ENCODE results near the gene CCL17.
"Not testable (repeated sequence)": the region's sequence is repeated elsewhere in the genome, so short reads cannot be mapped to it uniquely, and the experiment has no call there.

Gene CCL17

GRCh38 chr16:57374925-57375465, 29.6 kb upstream of the CCL17 start:
- not testable (repeated sequence) for H3K23ac ChIP-seq (ENCODE audit: low read length); H4K8ac ChIP-seq (ENCODE audit: low read depth, low read length); H3K4me1 ChIP-seq (ENCODE audit: control insufficient read depth, low read depth, low read length); H3K18ac ChIP-seq (ENCODE audit: low read length); H3K36me3 ChIP-seq (ENCODE audit: control insufficient read depth, insufficient read depth, low read length); H3K27me3 ChIP-seq (ENCODE audit: insufficient read depth, low read length, poor library complexity); H3K9ac ChIP-seq (ENCODE audit: low read length); H3K79me2 ChIP-seq (ENCODE audit: control insufficient read depth, insufficient read depth, low read length); DNase-seq; H2BK15ac ChIP-seq (replicated peaks; ENCODE audit: low read depth); H3K4ac ChIP-seq (ENCODE audit: low read depth, low read length); H2BK120ac ChIP-seq (ENCODE audit: low read depth, low read length); H3K79me1 ChIP-seq (ENCODE audit: low read length); H2BK5ac ChIP-seq (ENCODE audit: low read length); H3K4me2 ChIP-seq (ENCODE audit: low read length); H3K27ac ChIP-seq (ENCODE audit: low read depth, low read length); H4K5ac ChIP-seq (ENCODE audit: low read length); H3K56ac ChIP-seq (ENCODE audit: low read length); H2AK5ac ChIP-seq (ENCODE audit: low read length); H3K4me3 ChIP-seq (ENCODE audit: low read length)
- WGBS (ENCODE audit: extremely low coverage, insufficient coverage, low lambda C conversion rate): no CpG with 5 or more reads among the region's 8 CpGs

- Histone ChIP-seq H3K4me3 (ENCODE audit: low read length) (no peak overlapping the region), H3K18ac (ENCODE audit: low read length) (no peak overlapping the region), H3K36me3 (ENCODE audit: control insufficient read depth, insufficient read depth, low read length) (no peaks in the 10 kb centered on the region), H3K79me2 (ENCODE audit: control insufficient read depth, insufficient read depth, low read length) (no peaks in the 10 kb centered on the region), H4K5ac (ENCODE audit: low read length) (no peak overlapping the region), H3K56ac (ENCODE audit: low read length) (no peak overlapping the region), H3K4me1 (ENCODE audit: control insufficient read depth, low read depth, low read length) (peaks cover 4% of the 10 kb centered on the region), H3K4ac (ENCODE audit: low read depth, low read length) (no peak overlapping the region), H3K27ac (ENCODE audit: low read depth, low read length) (no peak overlapping the region), H4K8ac (ENCODE audit: low read depth, low read length) (no peak overlapping the region), H3K27me3 (ENCODE audit: insufficient read depth, low read length, poor library complexity) (no peaks in the 10 kb centered on the region), H2BK5ac (ENCODE audit: low read length) (no peak overlapping the region), H3K9ac (ENCODE audit: low read length) (no peak overlapping the region), H2BK120ac (ENCODE audit: low read depth, low read length) (no peak overlapping the region), H3K4me2 (ENCODE audit: low read length) (no peak overlapping the region), H2BK15ac (replicated peaks; ENCODE audit: low read depth) (no peak overlapping the region), H3K23ac (ENCODE audit: low read length) (no peak overlapping the region), H3K79me1 (ENCODE audit: low read length) (no peaks in the 10 kb centered on the region), H2AK5ac (ENCODE audit: low read length) (no peak overlapping the region)
- no peak for DNase-seq
- 100% methylated on average over 3 of the region's 3 CpGs for WGBS (ENCODE audit: extremely low coverage, insufficient coverage, low lambda C conversion rate)
Observed at GRCh38 chr16:57376313-57376818, 28.2 kb upstream of the CCL17 start.

GRCh38 chr16:57377080-57377841, 27.3 kb upstream of the CCL17 start:
- Histone ChIP-seq H4K8ac (ENCODE audit: low read depth, low read length) (no peak overlapping the region), H3K27ac (ENCODE audit: low read depth, low read length) (no peak overlapping the region), H3K36me3 (ENCODE audit: control insufficient read depth, insufficient read depth, low read length) (no peaks in the 10 kb centered on the region), H3K18ac (ENCODE audit: low read length) (no peak overlapping the region), H3K79me1 (ENCODE audit: low read length) (no peaks in the 10 kb centered on the region), H3K4me2 (ENCODE audit: low read length) (no peak overlapping the region), H3K23ac (ENCODE audit: low read length) (no peak overlapping the region), H3K56ac (ENCODE audit: low read length) (no peak overlapping the region), H3K27me3 (ENCODE audit: insufficient read depth, low read length, poor library complexity) (no peaks in the 10 kb centered on the region), H3K79me2 (ENCODE audit: control insufficient read depth, insufficient read depth, low read length) (no peaks in the 10 kb centered on the region), H2BK15ac (replicated peaks; ENCODE audit: low read depth) (no peak overlapping the region), H3K9ac (ENCODE audit: low read length) (no peak overlapping the region), H2BK120ac (ENCODE audit: low read depth, low read length) (no peak overlapping the region), H3K4me3 (ENCODE audit: low read length) (no peak overlapping the region), H3K4ac (ENCODE audit: low read depth, low read length) (no peak overlapping the region), H4K5ac (ENCODE audit: low read length) (no peak overlapping the region), H2BK5ac (ENCODE audit: low read length) (no peak overlapping the region), H3K4me1 (ENCODE audit: control insufficient read depth, low read depth, low read length) (peaks cover 4% of the 10 kb centered on the region), H2AK5ac (ENCODE audit: low read length) (no peak overlapping the region)
- no CpG with 5 or more reads among the region's 5 CpGs for WGBS (ENCODE audit: extremely low coverage, insufficient coverage, low lambda C conversion rate)
- peak; percentile 69 for DNase-seq

- H3K4me3 ChIP-seq (ENCODE audit: low read length): no peak overlapping the region
- H3K9ac ChIP-seq (ENCODE audit: low read length): no peak overlapping the region
- H3K79me1 ChIP-seq (ENCODE audit: low read length): no peaks in the 10 kb centered on the region
- no peak overlapping the region for H3K18ac ChIP-seq (ENCODE audit: low read length)
- no peaks in the 10 kb centered on the region for H3K4me1 ChIP-seq (ENCODE audit: control insufficient read depth, low read depth, low read length)
- no peak overlapping the region for H3K27ac ChIP-seq (ENCODE audit: low read depth, low read length)
- no peak overlapping the region for H3K4me2 ChIP-seq (ENCODE audit: low read length)
- WGBS (ENCODE audit: extremely low coverage, insufficient coverage, low lambda C conversion rate): no CpG with 5 or more reads among the region's 10 CpGs
- no peak for DNase-seq
- H3K27me3 ChIP-seq (ENCODE audit: insufficient read depth, low read length, poor library complexity): no peaks in the 10 kb centered on the region
- H3K36me3 ChIP-seq (ENCODE audit: control insufficient read depth, insufficient read depth, low read length): no peaks in the 10 kb centered on the region
- no peak overlapping the region for H2AK5ac ChIP-seq (ENCODE audit: low read length)
- no peak overlapping the region for H2BK15ac ChIP-seq (replicated peaks; ENCODE audit: low read depth)
- no peak overlapping the region for H2BK120ac ChIP-seq (ENCODE audit: low read depth, low read length)
- no peak overlapping the region for H3K23ac ChIP-seq (ENCODE audit: low read length)
- no peak overlapping the region for H4K8ac ChIP-seq (ENCODE audit: low read depth, low read length)
- no peak overlapping the region for H2BK5ac ChIP-seq (ENCODE audit: low read length)
- H3K79me2 ChIP-seq (ENCODE audit: control insufficient read depth, insufficient read depth, low read length): no peaks in the 10 kb centered on the region
- H3K56ac ChIP-seq (ENCODE audit: low read length): no peak overlapping the region
- H4K5ac ChIP-seq (ENCODE audit: low read length): no peak overlapping the region
- no peak overlapping the region for H3K4ac ChIP-seq (ENCODE audit: low read depth, low read length)
Observed at GRCh38 chr16:57379579-57379978, 25.0 kb upstream of the CCL17 start.

- Histone ChIP-seq H4K5ac (ENCODE audit: low read length) (no peak overlapping the region), H3K9ac (ENCODE audit: low read length) (no peak overlapping the region), H3K23ac (ENCODE audit: low read length) (no peak overlapping the region), H3K27ac (ENCODE audit: low read depth, low read length) (no peak overlapping the region), H3K27me3 (ENCODE audit: insufficient read depth, low read length, poor library complexity) (no peaks in the 10 kb centered on the region), H3K4me3 (ENCODE audit: low read length) (no peak overlapping the region), H3K79me1 (ENCODE audit: low read length) (no peaks in the 10 kb centered on the region), H2BK15ac (replicated peaks; ENCODE audit: low read depth) (no peak overlapping the region), H3K79me2 (ENCODE audit: control insufficient read depth, insufficient read depth, low read length) (no peaks in the 10 kb centered on the region), H3K4me1 (ENCODE audit: control insufficient read depth, low read depth, low read length) (no peaks in the 10 kb centered on the region), H3K56ac (ENCODE audit: low read length) (no peak overlapping the region), H3K4ac (ENCODE audit: low read depth, low read length) (no peak overlapping the region), H2AK5ac (ENCODE audit: low read length) (no peak overlapping the region), H3K4me2 (ENCODE audit: low read length) (no peak overlapping the region), H3K36me3 (ENCODE audit: control insufficient read depth, insufficient read depth, low read length) (no peaks in the 10 kb centered on the region), H2BK120ac (ENCODE audit: low read depth, low read length) (no peak overlapping the region), H3K18ac (ENCODE audit: low read length) (no peak overlapping the region), H4K8ac (ENCODE audit: low read depth, low read length) (no peak overlapping the region), H2BK5ac (ENCODE audit: low read length) (no peak overlapping the region)
- no peak for DNase-seq
- WGBS (ENCODE audit: extremely low coverage, insufficient coverage, low lambda C conversion rate): no CpG with 5 or more reads among the region's 8 CpGs
Observed at GRCh38 chr16:57380671-57381462, 23.7 kb upstream of the CCL17 start.
